K562 (cell line): Measurements from ENCODE around the gene DDAH2. TPM values are rescaled to one million over a fixed set of nuclear protein-coding genes. Genes with fewer than 3 reads are reported as not detected.

Experiments used
- BRD4 ChIP-seq: fragments of 200-600 bp; sonication (generic); IDR thresholded peaks from 2 replicates; pipeline ENCODE4 v1.6.1; 2017; ENCODE audit warnings: inconsistent platforms
- CHD1 ChIP-seq: fragments of 200-600 bp; sonication (generic); IDR thresholded peaks from one replicate; pipeline ENCODE4 v1.6.1; 2012; ENCODE audit warnings: mild to moderate bottlenecking, moderate library complexity, low read length, inconsistent platforms
- ETV5 ChIP-seq: sonication (generic); formaldehyde crosslinking; IDR thresholded peaks from 2 replicates; pipeline ENCODE4 v1.4.0; 2020; ENCODE audit warnings: low read depth, mild to moderate bottlenecking, missing genetic modification reagents
- GATAD2B ChIP-seq: fragments of 450-650 bp; IDR thresholded peaks from 2 replicates; pipeline ENCODE4 v1.6.1; 2017; ENCODE audit warnings: mild to moderate bottlenecking, borderline replicate concordance
- HMGN3 ChIP-seq: IDR thresholded peaks from 2 replicates; pipeline ENCODE4 v1.6.1; 2011; ENCODE audit warnings: borderline replicate concordance, low read depth, mild to moderate bottlenecking, mixed read lengths, low read length; ENCODE audit not compliant: insufficient read length; ENCODE audit errors: extremely low read depth
- KDM4B ChIP-seq, 2 experiments: fragments of 450-650 bp in 1 of 2; sonication (generic) in 1 of 2; IDR thresholded peaks; 2 replicates each; pipeline ENCODE4 v1.6.1; 2016 to 2017; ENCODE audit warnings: borderline replicate concordance in 2 of 2, antibody characterized with exemption in 1 of 2, low read depth in 1 of 2, mild to moderate bottlenecking in 1 of 2
- NFIX ChIP-seq: fragments of 250-450 bp; sonication (Bioruptor Pico); IDR thresholded peaks from 2 replicates; pipeline ENCODE4 v1.4.0; 2020; ENCODE audit warnings: low read depth, mild to moderate bottlenecking, moderate library complexity
- NONO ChIP-seq, 2 experiments: fragments of 200-400 bp in 1 of 2; fragments of 450-650 bp in 1 of 2; formaldehyde crosslinking in 1 of 2; IDR thresholded peaks; 2 replicates each; pipeline ENCODE4 v1.6.1; 2017; ENCODE audit warnings: low read depth in 2 of 2, mild to moderate bottlenecking in 2 of 2, moderate library complexity in 2 of 2, low read length in 1 of 2
- POLR2H ChIP-seq: IDR thresholded peaks from 2 replicates; pipeline ENCODE4 v1.6.1; 2016; ENCODE audit warnings: missing genetic modification characterization, low read depth, mild to moderate bottlenecking, control low read depth, missing compliant biosample characterization, moderate library complexity
- RBBP5 ChIP-seq: fragments of 200-600 bp; sonication (generic); IDR thresholded peaks from 2 replicates; pipeline ENCODE4 v1.6.1; 2012; ENCODE audit warnings: borderline replicate concordance, mild to moderate bottlenecking, low read length, control low read depth, inconsistent platforms; ENCODE audit not compliant: insufficient read depth, poor library complexity, severe bottlenecking
- RHOXF2B ChIP-seq: fragments of 250-450 bp; sonication (Bioruptor Pico); conservative IDR thresholded peaks from 2 replicates; pipeline ENCODE4 v1.5.1; 2021
- WHSC1 ChIP-seq: IDR thresholded peaks from one replicate; pipeline ENCODE4 v1.6.1; 2012; ENCODE audit warnings: low read length, control low read depth, inconsistent platforms
- ZFP30 ChIP-seq: fragments of 250-450 bp; sonication (Bioruptor Pico); IDR thresholded peaks from 2 replicates; pipeline ENCODE4 v1.8.0; 2022; ENCODE audit warnings: moderate library complexity, mild to moderate bottlenecking, inconsistent platforms, borderline replicate concordance
- ZNF436 ChIP-seq: fragments of 250-450, 450-650 bp; sonication (Bioruptor Pico); formaldehyde crosslinking; IDR thresholded peaks from 2 replicates; pipeline ENCODE4 v1.7.0; 2020; ENCODE audit warnings: mild to moderate bottlenecking
- ZNF699 ChIP-seq: fragments of 250-450 bp; sonication (Bioruptor Pico); IDR thresholded peaks from 2 replicates; pipeline ENCODE4 v1.8.0; 2021; ENCODE audit warnings: mild to moderate bottlenecking, moderate library complexity; ENCODE audit not compliant: insufficient replicate concordance
- ZNF77 ChIP-seq: fragments of 250-450 bp; sonication (Bioruptor Pico); IDR thresholded peaks from 2 replicates; pipeline ENCODE4 v1.5.0; 2020
- ZSCAN29 ChIP-seq: fragments of 450-650 bp; IDR thresholded peaks from 2 replicates; pipeline ENCODE4 v1.6.1; 2017
- polyA plus RNA-seq, 8 experiments: library from polyadenylated mRNA; depleted of rRNA in 4 of 8; stranded (reverse) in 5 of 8; unstranded in 3 of 8; fragments of >200 nt; fragmentation: Nextera tagmentation in 2 of 8; fragmentation: Illumina TruSeq in 1 of 8; extraction: Ambion mirVana in 2 of 8; extraction: Trizol in 1 of 8; gene quantifications; 2 replicates each; pipeline versions ENCODE4 v1.2.1 to v1.2.3, GENCODE V29; 2011 to 2014; ENCODE audit warnings: inconsistent platforms in 1 of 8, missing spikeins in 1 of 8
- total RNA-seq, 7 experiments: library from RNA; depleted of rRNA in 6 of 7; stranded (reverse); fragments of >200 nt in 6 of 7; fragmentation: Illumina TruSeq in 2 of 7; extraction: Trizol in 2 of 7; gene quantifications; 2 replicates each; pipeline versions ENCODE4 v1.2.1 to v1.2.3, GENCODE V29; 2011 to 2021; ENCODE audit warnings: low replicate concordance in 1 of 7
- TF ChIP-seq, protein P1 (sequence below): sonication (generic); formaldehyde crosslinking; IDR thresholded peaks from 2 replicates; pipeline ENCODE4 v1.8.1; 2023; ENCODE audit warnings: mild to moderate bottlenecking, missing genetic modification reagents, moderate library complexity
- TF ChIP-seq, protein P2 (sequence below): fragments of 250-450 bp; sonication (Bioruptor Pico); IDR thresholded peaks from 2 replicates; pipeline ENCODE4 v1.5.1; 2021; ENCODE audit warnings: mild to moderate bottlenecking
- TF ChIP-seq, protein P3 (sequence below): fragments of 250-450 bp; sonication (Bioruptor Pico); IDR thresholded peaks from 2 replicates; pipeline ENCODE4 v1.5.0; 2021; ENCODE audit warnings: mild to moderate bottlenecking, moderate library complexity
- TF ChIP-seq, protein P4 (sequence below): fragments of 250-450 bp; sonication (Bioruptor Pico); IDR thresholded peaks from 2 replicates; pipeline ENCODE4 v1.6.1; 2021; ENCODE audit warnings: mild to moderate bottlenecking

Gene DDAH2
- total and polyA plus RNA-seq, 9 of the 15 experiments (the other 6 are each of a cell fraction or from before 2014, with no cell fraction given) = 1.8 to 45.4 (median 21.4) TPM

DNA sequence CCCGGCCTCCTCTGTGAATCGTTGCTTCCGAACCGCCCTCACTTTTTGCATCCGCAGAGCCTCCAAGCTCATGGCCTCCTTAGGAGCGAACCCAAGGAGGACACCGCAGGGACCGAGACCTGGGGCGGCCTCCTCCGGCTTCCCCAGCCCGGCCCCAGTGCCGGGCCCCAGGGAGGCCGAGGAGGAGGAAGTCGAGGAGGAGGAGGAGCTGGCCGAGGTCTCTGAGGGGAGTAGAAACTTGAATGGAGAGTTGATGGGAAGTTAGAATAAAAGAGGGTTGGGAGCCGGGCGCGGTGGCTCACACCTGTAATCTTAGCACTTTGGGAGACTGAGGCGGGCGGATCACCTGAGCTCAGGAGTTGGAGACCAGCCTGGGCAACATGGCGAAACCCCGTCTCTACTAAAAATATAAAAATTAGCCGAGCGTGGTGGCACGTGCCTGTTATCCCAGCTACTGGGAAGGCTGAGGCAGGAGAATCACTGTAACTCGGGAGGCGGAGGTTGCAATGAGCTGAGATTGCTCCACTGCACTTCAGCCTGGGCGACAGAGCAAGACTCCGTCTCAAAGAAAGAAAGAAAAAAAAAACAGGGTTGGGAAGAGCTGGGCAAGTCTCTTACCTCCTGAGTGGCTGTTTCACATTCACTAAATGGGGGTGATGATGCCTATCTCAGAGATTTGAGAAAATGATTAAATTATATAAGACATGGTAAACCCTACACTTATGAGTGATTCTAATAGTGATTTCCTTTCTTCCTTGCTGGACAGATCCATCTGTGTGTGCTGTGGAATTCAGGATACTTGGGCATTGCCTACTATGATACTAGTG is 11.5 kb upstream of the DDAH2 start (continued):
- TF ChIP-seq, protein P1, sequence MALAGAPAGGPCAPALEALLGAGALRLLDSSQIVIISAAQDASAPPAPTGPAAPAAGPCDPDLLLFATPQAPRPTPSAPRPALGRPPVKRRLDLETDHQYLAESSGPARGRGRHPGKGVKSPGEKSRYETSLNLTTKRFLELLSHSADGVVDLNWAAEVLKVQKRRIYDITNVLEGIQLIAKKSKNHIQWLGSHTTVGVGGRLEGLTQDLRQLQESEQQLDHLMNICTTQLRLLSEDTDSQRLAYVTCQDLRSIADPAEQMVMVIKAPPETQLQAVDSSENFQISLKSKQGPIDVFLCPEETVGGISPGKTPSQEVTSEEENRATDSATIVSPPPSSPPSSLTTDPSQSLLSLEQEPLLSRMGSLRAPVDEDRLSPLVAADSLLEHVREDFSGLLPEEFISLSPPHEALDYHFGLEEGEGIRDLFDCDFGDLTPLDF (CRISPR knock-in tag) = no peak
- TF ChIP-seq RHOXF2B (CRISPR knock-in tag) = no peak; the same call in 1 of the 2 replicates
- TF ChIP-seq BRD4 = no peak; the same call in 1 of the 2 replicates
- no peak for TF ChIP-seq GATAD2B
- no peak for TF ChIP-seq NONO (IDR thresholded peaks at IDR 0.05; ENCODE audit: low read depth in 2 of 2, low read length in 1 of 2)
- TF ChIP-seq ZSCAN29 = no peak
- TF ChIP-seq, protein P2, sequence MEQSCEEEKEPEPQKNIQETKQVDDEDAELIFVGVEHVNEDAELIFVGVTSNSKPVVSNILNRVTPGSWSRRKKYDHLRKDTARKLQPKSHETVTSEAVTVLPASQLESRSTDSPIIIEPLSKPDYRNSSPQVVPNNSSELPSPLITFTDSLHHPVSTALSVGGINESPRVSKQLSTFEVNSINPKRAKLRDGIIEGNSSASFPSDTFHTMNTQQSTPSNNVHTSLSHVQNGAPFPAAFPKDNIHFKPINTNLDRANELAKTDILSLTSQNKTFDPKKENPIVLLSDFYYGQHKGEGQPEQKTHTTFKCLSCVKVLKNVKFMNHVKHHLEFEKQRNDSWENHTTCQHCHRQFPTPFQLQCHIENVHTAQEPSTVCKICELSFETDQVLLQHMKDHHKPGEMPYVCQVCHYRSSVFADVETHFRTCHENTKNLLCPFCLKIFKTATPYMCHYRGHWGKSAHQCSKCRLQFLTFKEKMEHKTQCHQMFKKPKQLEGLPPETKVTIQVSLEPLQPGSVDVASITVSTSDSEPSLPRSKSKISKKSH (CRISPR knock-in tag) = no peak
- TF ChIP-seq KDM4B (IDR thresholded peaks at IDR 0.05; ENCODE audit: borderline replicate concordance in 2 of 2, low read depth in 1 of 2) = no peak
- TF ChIP-seq POLR2H (tag) = no peak
- no peak for TF ChIP-seq WHSC1
- no peak for TF ChIP-seq ZNF436 (CRISPR knock-in tag)
- TF ChIP-seq ZNF699 (CRISPR knock-in tag) = no peak
- TF ChIP-seq HMGN3 = no peak
- TF ChIP-seq ZNF77 (CRISPR knock-in tag) = no peak
- peak; percentile 85 for TF ChIP-seq CHD1
- TF ChIP-seq, protein P3, sequence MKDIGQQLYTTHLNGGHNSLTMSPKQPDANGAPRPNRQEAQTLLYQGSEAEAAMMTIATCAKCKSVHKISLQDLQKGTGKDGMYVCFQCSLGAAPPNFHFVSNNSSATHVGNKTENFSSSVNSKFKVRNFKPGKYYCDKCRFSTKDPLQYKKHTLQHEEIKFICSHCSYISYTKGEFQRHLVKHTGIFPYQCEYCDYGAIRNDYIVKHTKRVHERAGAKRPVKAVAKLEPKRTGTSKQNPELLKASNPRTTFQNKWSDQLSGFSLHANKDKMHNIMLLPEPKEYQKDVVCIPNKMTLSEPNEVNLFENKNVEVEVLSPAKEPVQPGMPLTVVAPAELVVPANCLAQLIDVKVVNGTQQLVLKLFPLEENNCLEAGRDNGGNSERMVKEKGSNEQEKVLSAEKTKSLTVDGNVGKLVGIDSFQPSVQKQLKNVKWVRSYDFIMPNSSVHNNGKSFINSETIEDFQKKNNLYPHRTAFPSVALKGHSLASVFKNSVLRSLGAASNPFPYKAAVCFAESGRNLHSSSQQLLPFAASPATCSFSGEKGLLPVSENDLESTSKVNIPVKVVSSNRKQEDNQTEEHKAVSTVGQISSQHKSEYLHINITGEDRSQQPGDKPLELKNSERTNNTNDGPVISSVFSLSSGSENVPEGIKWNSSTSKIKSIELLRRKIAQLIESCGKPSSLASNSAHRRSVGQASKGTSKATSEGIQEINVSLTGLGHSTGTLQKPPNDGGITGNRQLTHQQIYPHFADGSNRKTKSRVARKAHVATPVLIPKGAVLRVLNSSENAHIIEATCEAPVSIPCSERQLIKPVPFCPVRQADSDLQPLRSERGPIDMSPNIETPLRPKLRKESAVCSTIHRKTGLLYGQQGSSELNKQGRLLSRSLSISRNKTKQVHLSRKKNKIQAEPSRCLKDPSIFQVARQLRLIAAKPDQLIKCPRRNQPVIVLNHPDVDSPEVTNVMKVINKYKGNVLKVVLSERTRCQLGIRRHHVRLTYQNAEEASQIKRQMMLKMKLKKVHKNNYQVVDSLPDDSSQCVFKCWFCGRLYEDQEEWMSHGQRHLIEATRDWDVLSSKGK (CRISPR knock-in tag) = no peak
- TF ChIP-seq ZFP30 (CRISPR knock-in tag) = no peak
- peak; percentile 74 for TF ChIP-seq RBBP5
- TF ChIP-seq, protein P4, sequence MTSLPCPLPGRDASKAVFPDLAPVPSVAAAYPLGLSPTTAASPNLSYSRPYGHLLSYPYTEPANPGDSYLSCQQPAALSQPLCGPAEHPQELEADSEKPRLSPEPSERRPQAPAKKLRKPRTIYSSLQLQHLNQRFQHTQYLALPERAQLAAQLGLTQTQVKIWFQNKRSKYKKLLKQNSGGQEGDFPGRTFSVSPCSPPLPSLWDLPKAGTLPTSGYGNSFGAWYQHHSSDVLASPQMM = no peak
- no peak for TF ChIP-seq NFIX (CRISPR knock-in tag)
- TF ChIP-seq ETV5 (CRISPR knock-in tag) = no peak; the same call in 1 of the 2 replicates
